Stimulated activated CD8-positive, alpha-beta memory T cell treated with anti-CD3 and anti-CD28 coated beads, Interleukin-15, amount 100 ng/mL, for 48 hours (primary cell): Measurements from ENCODE around the gene VWA3A.
A peak's percentile ranks its signal among the peaks of the same experiment; 100 is the strongest.
"Not testable (repeated sequence)": the region's sequence is repeated elsewhere in the genome, so short reads cannot be mapped to it uniquely, and the experiment has no call there.

Experiments used
- DNase-seq, 2 donors: peaks; one replicate each; pipeline ENCODE4 v3.0.0-alpha.2; 2020; ENCODE audit warnings: low read depth in 2 of 2

The VWA3A gene, protein sequence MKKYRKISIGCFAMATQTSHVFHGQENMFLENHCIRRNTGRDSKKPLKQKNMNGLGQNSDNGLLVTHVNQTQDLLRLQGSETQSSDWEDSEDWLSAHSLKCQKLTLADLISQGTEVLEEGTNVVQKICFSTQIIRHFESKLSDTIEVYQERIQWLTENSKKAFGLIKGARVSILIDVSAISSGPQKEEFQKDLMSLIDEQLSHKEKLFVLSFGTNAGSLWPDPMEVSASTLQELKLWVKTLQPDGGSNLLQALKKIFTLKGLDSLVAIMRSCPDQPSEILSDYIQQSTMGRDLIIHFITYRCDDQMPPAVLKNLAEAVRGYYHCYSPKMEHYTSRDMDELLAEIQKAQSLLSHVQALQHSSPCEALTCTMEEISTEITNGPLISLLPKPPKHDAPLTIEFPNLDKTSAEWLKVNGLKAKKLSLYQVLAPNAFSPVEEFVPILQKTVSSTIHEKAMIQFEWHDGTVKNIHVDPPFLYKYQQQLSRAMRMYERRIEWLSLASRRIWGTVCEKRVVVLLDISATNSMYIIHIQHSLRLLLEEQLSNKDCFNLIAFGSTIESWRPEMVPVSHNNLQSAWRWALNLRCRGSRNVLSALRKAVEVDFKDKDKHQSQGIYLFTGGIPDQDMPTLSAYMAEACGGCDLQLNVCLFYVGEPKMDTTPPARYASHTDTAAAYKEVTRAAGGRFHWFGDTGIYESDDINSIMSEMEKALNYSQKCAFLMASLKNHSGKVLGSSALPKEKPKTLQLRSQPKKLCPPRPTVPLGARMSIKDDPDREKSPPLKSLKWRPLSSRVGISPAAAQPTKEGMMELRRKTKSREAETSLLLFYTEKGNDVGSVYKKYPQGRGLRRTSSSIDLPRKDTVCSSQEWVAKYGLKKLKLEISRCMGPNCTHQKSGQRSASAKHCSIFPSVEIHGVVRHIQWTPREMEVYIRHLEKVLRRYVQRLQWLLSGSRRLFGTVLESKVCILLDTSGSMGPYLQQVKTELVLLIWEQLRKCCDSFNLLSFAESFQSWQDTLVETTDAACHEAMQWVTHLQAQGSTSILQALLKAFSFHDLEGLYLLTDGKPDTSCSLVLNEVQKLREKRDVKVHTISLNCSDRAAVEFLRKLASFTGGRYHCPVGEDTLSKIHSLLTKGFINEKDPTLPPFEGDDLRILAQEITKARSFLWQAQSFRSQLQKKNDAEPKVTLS

DNA sequence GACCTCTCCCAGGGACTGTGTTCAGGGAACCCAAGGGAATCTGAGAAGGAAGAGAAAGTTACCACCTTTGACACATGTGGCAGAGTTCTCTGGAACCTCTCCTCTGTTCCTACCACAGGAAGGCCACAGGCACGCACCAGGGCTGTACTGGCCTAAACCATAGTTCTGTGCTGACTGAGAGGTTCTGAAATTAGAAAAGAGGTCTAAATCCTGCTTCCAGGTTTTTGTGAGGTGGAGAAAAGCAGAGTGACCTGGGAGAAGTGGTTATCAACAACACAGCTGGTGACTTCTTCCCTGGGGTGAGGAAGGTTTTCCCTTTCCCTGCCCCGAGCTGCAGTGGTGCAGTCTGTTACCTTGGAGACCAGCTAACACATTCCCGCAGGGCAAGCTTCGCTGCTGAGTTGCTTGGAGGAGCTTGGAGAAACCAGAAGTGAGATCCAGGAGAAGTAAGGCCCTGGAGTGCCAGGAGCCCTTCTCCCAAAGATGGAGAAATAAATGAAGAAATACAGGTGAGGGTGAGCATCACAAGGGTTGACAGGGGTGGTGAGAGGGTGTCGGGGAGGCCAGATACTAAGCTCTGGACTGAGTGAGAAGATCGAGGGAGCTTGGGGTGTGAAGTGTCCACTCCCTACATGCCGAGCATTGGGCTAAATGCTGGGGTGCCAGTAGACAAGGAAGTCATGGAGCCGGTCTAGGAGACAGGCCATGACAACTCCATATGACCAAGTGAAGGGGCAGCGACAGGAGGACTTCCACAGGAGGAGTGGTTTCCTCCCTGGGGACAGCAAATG is at the start of gene VWA3A:
Gene VWA3A (plus strand): TSS at position 399 of the 791 bp plus-strand sequence. CDS start 97 bp downstream, at position 496.
- no peak for DNase-seq

DNA sequence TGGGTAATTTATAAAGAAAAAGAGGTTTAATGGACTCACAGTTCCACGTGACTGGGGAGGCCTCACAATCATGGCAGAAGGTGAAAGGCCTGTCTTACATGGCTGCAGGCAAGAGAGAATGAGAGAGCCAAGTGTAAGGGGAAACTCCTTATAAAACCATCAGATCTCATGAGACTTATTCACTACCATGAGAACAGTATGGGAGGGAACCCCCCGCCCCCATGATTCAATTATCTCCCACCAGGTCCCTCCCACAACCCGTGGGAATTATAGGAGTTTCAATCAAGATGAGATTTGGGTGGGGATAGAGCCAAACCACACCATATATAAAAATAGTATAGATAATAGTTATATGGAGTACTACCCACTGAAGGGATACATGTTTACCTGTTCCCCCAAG is 48.5 kb upstream of the VWA3A start:
- not testable (repeated sequence) for DNase-seq

GRCh38 chr16:22045888-22046287 is 46.5 kb upstream of the VWA3A start:
- DNase-seq: not testable (repeated sequence)

- DNase-seq: no peak
Measured at GRCh38 chr16:22050963-22051362, 41.4 kb upstream of the VWA3A start.

DNA sequence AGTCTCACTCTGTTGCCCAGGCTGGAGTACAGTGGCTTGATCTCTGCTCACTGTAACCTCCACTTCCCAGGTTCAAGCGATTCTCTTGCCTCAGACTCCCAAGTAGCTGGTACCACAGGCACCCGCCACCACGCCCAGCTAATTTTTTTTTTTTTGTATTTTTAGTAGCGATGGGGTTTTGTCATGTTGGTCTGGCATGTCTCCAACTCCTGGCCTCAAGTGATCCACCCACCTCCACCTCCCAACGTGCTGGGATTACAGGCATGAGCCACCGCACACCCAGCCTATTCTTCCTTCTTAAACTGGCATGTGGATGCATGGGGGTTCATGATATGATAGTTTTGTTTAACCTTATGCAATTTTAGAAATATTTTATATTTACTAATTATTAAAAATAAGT is 39.4 kb upstream of the VWA3A start:
- no peak for DNase-seq

DNA sequence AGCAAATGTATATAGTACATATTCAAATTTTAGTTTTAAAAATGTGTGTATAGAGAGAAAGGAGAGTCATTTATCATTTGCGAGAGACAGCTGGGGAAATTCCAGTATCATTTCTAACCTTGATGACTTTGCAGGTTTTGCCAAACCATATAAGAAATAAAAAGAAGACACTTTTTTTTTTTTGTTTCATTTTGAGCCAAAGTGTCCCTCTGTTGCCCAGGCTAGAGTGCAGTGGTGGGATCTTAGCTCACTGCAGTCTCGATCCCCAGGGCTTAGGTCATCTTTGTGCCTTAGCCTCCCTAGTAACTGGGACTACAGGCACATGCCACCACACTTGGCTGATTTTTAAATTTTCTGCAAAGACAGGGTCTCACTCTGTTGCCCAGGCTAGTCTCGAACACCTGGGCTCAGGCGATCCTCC is 38.4 kb upstream of the VWA3A start:
- no peak for DNase-seq

DNA sequence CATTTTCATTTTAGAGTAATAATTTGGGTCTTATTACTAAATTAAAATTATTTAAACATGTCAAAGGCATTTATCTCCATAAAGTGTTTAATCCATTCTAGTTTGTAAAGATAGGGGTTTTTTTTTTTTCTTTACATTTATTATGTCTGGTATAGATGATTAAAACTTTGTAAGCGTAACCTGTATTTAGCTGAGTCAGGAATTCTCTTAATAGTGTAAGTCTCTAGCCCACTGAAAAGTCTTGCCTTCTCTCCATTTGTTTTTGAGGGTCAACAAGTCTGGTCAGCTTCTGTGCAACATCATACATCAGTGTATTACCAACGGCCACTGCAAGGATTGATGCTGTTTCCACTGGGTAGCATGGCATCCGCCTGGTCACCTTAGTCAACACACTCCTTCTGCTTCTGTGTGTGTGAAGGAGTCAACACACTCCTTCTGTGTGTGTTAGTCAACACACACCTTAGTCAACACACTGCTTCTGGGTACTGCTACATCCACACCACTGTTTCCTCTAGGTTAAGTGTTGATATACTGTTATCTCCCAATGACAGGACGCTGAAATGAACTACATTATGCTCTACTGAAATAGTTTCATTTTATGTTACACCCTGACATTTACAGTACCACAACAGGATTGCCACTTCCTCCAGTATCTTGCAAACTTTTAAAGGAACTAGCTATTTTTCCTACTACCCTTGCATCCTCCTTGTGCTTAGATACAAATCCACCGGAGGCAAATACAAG is 37.3 kb upstream of the VWA3A start:
- DNase-seq: no peak

DNA sequence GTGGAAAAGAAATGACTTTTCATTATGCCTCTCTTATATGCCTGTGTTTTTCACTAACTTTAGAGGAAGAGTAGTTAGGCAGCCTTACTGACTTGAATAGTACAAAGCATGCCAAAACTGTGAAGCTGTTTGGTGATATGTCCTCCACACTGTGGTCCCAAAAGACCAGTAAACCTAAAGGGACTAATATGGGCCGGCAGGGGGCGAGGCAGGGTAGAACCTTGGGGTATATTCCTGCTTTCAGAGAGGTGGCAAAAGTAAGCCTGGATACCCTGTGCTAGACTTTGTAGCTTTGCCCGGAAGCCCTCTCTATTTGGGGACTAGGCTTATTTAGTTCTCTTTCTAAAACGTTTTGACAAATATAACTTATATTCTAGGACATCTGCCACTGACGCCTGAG is 36.5 kb upstream of the VWA3A start:
- no peak for DNase-seq

GRCh38 chr16:22063888-22064467 is 28.4 kb upstream of the VWA3A start:
- no peak for DNase-seq

DNA sequence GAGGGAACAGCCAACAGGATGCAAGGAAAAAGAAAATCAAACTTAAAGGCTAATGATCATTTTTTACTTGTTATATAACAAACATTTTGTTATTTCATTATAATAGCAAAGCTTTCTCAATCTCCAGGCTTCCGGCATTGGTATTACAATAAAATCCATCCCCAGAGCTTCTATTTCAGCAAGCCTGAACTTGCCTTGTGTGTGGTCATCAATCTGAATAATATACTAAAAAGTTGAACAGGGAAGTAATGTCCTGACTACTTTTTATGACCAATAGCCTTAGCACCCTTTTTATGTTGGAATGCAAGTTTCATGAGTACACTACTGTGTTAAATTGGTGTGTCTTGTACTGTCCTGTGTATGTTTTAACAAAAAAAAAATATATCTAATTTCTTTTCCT is 27.1 kb upstream of the VWA3A start:
- no peak for DNase-seq

GRCh38 chr16:22070361-22071330 is 21.7 kb upstream of the VWA3A start:
- DNase-seq: no peak

DNA sequence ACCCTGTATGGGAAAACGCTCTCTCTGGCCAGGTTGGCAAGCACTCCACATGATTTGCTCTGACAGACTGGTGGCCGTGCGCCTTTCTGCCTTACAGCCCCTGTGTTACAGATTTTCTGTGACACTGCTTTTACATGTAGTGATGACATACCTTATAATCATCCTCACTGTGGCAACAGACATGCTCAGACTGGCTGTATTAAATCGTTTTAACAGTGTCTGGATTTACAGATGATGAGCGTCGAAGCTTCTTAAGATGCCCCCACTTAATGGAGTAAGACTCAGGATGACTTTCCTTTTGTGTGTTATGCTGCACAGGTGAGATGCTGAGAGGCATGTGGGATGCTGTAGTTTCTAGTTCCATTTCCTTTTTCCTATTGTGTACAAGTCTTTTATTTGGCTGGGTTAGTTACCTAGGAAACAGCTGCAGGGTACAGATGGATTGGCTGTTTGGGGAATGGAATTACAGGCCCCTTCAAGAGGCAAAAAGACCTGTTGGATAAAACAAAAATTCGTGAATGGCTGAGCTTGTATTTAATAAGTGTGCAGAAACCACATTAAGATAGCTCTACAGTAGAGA is 20.9 kb upstream of the VWA3A start:
- DNase-seq: no peak

GRCh38 chr16:22073350-22073749 is 19.0 kb upstream of the VWA3A start:
- no peak for DNase-seq

- DNase-seq: no peak
Measured at GRCh38 chr16:22075043-22075757, 17.1 kb upstream of the VWA3A start.

DNA sequence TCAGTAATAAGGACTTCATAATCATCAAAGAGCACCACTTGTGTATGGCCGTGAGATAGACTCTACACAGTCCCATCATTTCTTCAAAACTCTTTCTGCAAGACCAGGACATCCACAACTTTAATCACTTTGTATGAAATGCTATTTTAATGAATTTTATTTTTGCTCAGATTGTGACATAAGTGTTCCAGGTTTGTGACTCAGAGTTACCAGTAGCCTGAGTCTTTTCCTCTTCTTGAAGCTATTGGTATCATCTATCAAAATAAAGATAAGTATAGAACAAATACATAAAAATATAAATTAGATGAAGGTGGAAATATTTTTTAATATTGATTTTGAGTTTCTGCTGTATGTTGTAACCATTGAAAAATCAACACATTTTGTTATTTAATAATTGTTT is 16.6 kb upstream of the VWA3A start:
- no peak for DNase-seq

DNA sequence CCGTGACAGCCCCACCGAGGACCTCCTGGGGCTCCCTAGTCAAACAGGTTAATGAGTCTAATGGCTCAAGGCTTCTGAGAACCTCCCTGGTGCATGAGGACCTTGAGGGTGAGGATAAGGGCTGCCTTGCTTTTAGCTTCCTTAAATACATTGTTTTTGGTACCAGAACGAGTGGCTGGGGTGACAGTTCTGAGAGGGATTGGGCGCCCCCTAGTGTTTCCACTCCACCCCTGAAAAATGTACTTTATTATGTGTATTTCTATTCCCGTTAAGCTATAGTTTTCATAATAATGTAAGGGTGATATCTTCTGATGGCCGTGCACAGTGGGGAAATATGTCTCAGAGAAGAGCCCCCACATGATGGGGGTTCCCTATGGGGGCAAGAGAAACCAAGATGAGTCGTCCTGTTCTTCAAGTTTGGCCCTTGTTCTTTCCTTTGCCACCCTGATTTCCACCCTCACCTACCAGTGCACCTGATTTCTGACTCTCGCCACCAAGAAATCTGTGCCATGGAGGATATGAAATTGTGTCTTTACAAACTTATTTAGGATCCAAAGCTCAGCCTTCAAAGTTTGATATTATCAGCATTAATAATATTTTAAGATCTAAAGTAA is 14.5 kb upstream of the VWA3A start:
- peak; percentile 22 to 45 for DNase-seq

- no peak for DNase-seq
Measured at GRCh38 chr16:22078656-22079055, 13.7 kb upstream of the VWA3A start.

DNA sequence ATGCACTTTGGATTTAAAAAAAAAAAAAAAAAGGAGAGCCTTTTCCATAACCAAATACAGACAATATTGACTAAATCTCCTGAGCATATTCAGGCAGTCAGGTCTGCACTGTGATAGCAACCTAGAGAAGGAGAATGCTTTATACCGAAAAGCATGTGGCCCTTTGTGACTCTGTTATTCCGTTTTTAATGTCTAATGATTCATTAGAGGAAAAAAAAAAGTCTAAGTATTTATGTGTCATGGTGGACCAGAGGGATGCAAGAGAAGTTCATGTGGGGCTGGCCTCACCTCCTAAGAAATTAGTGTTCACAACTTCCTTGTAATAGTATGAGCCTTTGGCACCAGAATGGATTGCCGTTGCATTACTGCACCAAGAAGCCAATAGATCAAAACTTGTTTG is 11.3 kb upstream of the VWA3A start:
- DNase-seq: no peak
